HEK293 (cell line): ENCODE measurements around the gene MAGI2.

Experiments
- CTCF ChIA-PET: fragments of 350-600 bp; formaldehyde crosslinking; extraction: SDS; loops from one replicate; lab custom pipeline; 2021; ENCODE audit warnings: antibody characterized with exemption; lab: Yijun Ruan, JAX
- POLR2A ChIA-PET: fragments of 300-600 bp; formaldehyde crosslinking; extraction: SDS; loops from one replicate; lab custom pipeline; 2020; ENCODE audit warnings: antibody characterized with exemption, inconsistent platforms; lab: Yijun Ruan, JAX
- H3K27ac ChIP-seq: fragments of 200-500 bp; sonication (Bioruptor generic); 2 replicates; pipeline ENCODE4 v1.5.1; 2014; ENCODE audit warnings: low read depth, low read length, control low read depth, inconsistent platforms; ENCODE audit errors: extremely low read depth
- H3K36me3 ChIP-seq, 2 experiments: fragments of 200-500 bp in 1 of 2; sonication (Bioruptor generic) in 1 of 2; 1 replicate in 1 of 2; 2 replicates in 1 of 2; pipeline ENCODE4 v1.5.1; 2014 to 2017; ENCODE audit warnings: inconsistent platforms in 2 of 2, low read length in 2 of 2; ENCODE audit not compliant: control insufficient read depth in 2 of 2, insufficient read depth in 1 of 2
- H3K4me1 ChIP-seq: fragments of 200-500 bp; sonication (Bioruptor generic); 2 replicates; pipeline ENCODE4 v1.5.1; 2014; ENCODE audit warnings: mild to moderate bottlenecking, low read length, inconsistent platforms; ENCODE audit not compliant: control insufficient read depth, insufficient read depth
- H3K4me3 ChIP-seq: 2 replicates; pipeline ENCODE4 v1.5.1; 2011; ENCODE audit warnings: low read depth, mild to moderate bottlenecking, control low read depth, low read length, moderate library complexity
- H3K9me3 ChIP-seq: fragments of 200-500 bp; sonication (Bioruptor generic); 2 replicates; pipeline ENCODE4 v1.5.1; 2014; ENCODE audit warnings: low read depth, low read length, inconsistent platforms; ENCODE audit not compliant: control insufficient read depth, insufficient read depth
- HOXD13 ChIP-seq: sonication (generic); formaldehyde crosslinking; IDR thresholded peaks from 2 replicates; pipeline ENCODE4 v1.8.0; 2022; ENCODE audit warnings: missing genetic modification reagents, borderline replicate concordance
- IKZF3 ChIP-seq: fragments of 450-650 bp; IDR thresholded peaks from 2 replicates; pipeline ENCODE4 v1.5.0; 2018; ENCODE audit warnings: missing biosample characterization, mild to moderate bottlenecking, missing genetic modification characterization, moderate library complexity
- KLF16 ChIP-seq: fragments of 450-650 bp; formaldehyde crosslinking; IDR thresholded peaks from 2 replicates; pipeline ENCODE4 v1.5.1; 2017; ENCODE audit warnings: missing biosample characterization, missing genetic modification characterization
- ZNF146 ChIP-seq: fragments of 450-650 bp; formaldehyde crosslinking; IDR thresholded peaks from 2 replicates; pipeline ENCODE4 v1.5.1; 2016; ENCODE audit warnings: missing biosample characterization, missing genetic modification characterization
- ZNF2 ChIP-seq: fragments of 450-650 bp; formaldehyde crosslinking; IDR thresholded peaks from 2 replicates; pipeline ENCODE4 v1.5.1; 2016; ENCODE audit warnings: missing biosample characterization, missing genetic modification characterization
- ZNF223 ChIP-seq: fragments of 450-650 bp; formaldehyde crosslinking; IDR thresholded peaks from 2 replicates; pipeline ENCODE4 v1.5.1; 2016; ENCODE audit warnings: missing biosample characterization, missing genetic modification characterization
- ZNF521 ChIP-seq: fragments of 450-650 bp; formaldehyde crosslinking; IDR thresholded peaks from 2 replicates; pipeline ENCODE4 v1.5.1; 2017; ENCODE audit warnings: missing biosample characterization, mild to moderate bottlenecking, missing genetic modification characterization
- ZNF529 ChIP-seq: fragments of 450-650 bp; formaldehyde crosslinking; IDR thresholded peaks from 2 replicates; pipeline ENCODE4 v1.5.1; 2017; ENCODE audit warnings: missing genetic modification characterization, missing biosample characterization; ENCODE audit not compliant: insufficient replicate concordance
- ZNF555 ChIP-seq: fragments of 450-650 bp; formaldehyde crosslinking; conservative IDR thresholded peaks from 2 replicates; pipeline ENCODE4 v1.5.1; 2017; ENCODE audit warnings: missing biosample characterization, mild to moderate bottlenecking, missing genetic modification characterization, inconsistent platforms
- ZNF645 ChIP-seq: fragments of 450-650 bp; formaldehyde crosslinking; IDR thresholded peaks from 2 replicates; pipeline ENCODE4; 2016; ENCODE audit warnings: missing biosample characterization, missing genetic modification characterization
- ZNF768 ChIP-seq: fragments of 450-650 bp; formaldehyde crosslinking; IDR thresholded peaks from 2 replicates; pipeline ENCODE4 v1.5.1; 2018; ENCODE audit warnings: missing biosample characterization, mild to moderate bottlenecking, missing genetic modification characterization
- ZNF837 ChIP-seq: fragments of 450-650 bp; formaldehyde crosslinking; IDR thresholded peaks from 2 replicates; pipeline ENCODE4 v1.5.1; 2016; ENCODE audit warnings: missing biosample characterization, missing genetic modification characterization
- TF ChIP-seq, protein P1 (sequence below): fragments of 450-650 bp; formaldehyde crosslinking; IDR thresholded peaks from 2 replicates; pipeline ENCODE4 v1.5.1; 2016; ENCODE audit warnings: missing biosample characterization, missing genetic modification characterization, low read depth
- TF ChIP-seq, protein P2 (sequence below): fragments of 450-650 bp; formaldehyde crosslinking; IDR thresholded peaks from 2 replicates; pipeline ENCODE4 v1.5.1; 2016; ENCODE audit warnings: missing biosample characterization, missing genetic modification characterization
- TF ChIP-seq, protein P3 (sequence below): fragments of 450-650 bp; formaldehyde crosslinking; IDR thresholded peaks from 2 replicates; pipeline ENCODE4 v1.5.1; 2017; ENCODE audit warnings: missing biosample characterization, missing genetic modification characterization

MAGI2 gene

GRCh38 chr7:78953726-78954363 is 499.6 kb downstream of the MAGI2 start (continued):
- no peak for TF ChIP-seq ZNF521 (tag by site-specific recombination)
- no peak for TF ChIP-seq KLF16 (tag by site-specific recombination)
- no peak for TF ChIP-seq ZNF837 (tag by site-specific recombination)
- TF ChIP-seq, protein P1, sequence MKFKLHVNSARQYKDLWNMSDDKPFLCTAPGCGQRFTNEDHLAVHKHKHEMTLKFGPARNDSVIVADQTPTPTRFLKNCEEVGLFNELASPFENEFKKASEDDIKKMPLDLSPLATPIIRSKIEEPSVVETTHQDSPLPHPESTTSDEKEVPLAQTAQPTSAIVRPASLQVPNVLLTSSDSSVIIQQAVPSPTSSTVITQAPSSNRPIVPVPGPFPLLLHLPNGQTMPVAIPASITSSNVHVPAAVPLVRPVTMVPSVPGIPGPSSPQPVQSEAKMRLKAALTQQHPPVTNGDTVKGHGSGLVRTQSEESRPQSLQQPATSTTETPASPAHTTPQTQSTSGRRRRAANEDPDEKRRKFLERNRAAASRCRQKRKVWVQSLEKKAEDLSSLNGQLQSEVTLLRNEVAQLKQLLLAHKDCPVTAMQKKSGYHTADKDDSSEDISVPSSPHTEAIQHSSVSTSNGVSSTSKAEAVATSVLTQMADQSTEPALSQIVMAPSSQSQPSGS = no peak
- no peak for TF ChIP-seq ZNF146 (tag by site-specific recombination)

DNA sequence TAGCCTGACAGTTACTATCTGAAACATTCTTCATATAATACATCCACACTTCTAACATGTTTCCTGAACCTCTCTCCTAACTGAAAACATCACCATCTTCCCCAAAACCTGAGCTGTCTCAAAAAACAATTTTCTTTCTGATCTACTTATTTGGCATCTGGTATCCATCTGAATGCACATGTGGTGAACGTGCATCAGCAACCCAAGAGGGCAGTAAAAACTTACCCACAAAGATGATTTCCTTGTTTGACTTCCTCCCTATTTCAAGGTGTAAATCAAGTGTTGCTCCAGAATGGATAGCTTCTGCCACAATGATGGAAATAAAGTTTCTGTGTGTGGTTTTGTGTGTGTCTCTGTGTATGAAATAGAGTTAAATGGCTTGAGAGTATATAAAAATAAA is 500.4 kb downstream of the MAGI2 start:
- H3K27ac ChIP-seq = no peak overlapping the region
- H3K36me3 ChIP-seq = no peaks in the 10 kb centered on the region
- POLR2A ChIA-PET = no interaction called here
- CTCF ChIA-PET = interaction anchor here (0.5 kb wide), 1 partner anchor 29 kb away, joined by 3 read pairs; no protein-coding TSS in a partner anchor
- TF ChIP-seq ZNF645 = no peak
- TF ChIP-seq ZNF768 (tag by site-specific recombination) = no peak
- TF ChIP-seq, protein P2, sequence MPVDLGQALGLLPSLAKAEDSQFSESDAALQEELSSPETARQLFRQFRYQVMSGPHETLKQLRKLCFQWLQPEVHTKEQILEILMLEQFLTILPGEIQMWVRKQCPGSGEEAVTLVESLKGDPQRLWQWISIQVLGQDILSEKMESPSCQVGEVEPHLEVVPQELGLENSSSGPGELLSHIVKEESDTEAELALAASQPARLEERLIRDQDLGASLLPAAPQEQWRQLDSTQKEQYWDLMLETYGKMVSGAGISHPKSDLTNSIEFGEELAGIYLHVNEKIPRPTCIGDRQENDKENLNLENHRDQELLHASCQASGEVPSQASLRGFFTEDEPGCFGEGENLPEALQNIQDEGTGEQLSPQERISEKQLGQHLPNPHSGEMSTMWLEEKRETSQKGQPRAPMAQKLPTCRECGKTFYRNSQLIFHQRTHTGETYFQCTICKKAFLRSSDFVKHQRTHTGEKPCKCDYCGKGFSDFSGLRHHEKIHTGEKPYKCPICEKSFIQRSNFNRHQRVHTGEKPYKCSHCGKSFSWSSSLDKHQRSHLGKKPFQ = no peak
- no peak for TF ChIP-seq IKZF3 (tag by site-specific recombination)
- TF ChIP-seq ZNF223 (tag by site-specific recombination) = no peak
- TF ChIP-seq HOXD13 (CRISPR knock-in tag) = no peak
- no peak for TF ChIP-seq ZNF555 (tag by site-specific recombination)
- H3K9me3 ChIP-seq = no peaks in the 10 kb centered on the region
- H3K4me3 ChIP-seq = no peak overlapping the region
- H3K4me1 ChIP-seq = no peaks in the 10 kb centered on the region

DNA sequence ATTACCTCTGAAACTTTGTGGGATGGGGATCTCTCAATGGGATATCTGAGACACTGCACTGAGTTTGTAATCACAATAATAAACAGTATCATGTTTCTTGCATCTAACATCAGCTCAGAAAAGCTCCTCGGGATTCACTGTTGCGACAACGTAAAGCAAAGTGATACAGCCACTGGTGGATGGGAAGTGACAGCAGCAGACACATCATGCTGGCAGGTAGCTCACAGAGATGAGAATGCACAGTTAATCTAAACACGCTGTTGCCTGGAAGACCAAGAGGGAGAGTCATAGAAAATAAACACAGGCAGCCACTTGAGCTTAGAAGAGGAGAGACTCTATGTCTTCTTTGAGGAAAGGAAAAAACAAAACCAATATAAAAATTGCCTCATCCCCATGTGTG is 513.8 kb downstream of the MAGI2 start:
- Histone ChIP-seq H3K4me1 (no peaks in the 10 kb centered on the region), H3K36me3 (no peaks in the 10 kb centered on the region), H3K4me3 (no peak overlapping the region), H3K27ac (no peak overlapping the region), H3K9me3 (no peaks in the 10 kb centered on the region)
- ChIA-PET CTCF (interaction anchor here (0.5 to 0.7 kb wide), 2 partner anchors 30 to 242 kb away, joined by 3 read pairs; no protein-coding TSS in a partner anchor), POLR2A (no interaction called here)
- TF ChIP-seq ZNF529 (tag by site-specific recombination) (no peak), ZNF2 (tag by site-specific recombination) (no peak)
- TF ChIP-seq, protein P3, sequence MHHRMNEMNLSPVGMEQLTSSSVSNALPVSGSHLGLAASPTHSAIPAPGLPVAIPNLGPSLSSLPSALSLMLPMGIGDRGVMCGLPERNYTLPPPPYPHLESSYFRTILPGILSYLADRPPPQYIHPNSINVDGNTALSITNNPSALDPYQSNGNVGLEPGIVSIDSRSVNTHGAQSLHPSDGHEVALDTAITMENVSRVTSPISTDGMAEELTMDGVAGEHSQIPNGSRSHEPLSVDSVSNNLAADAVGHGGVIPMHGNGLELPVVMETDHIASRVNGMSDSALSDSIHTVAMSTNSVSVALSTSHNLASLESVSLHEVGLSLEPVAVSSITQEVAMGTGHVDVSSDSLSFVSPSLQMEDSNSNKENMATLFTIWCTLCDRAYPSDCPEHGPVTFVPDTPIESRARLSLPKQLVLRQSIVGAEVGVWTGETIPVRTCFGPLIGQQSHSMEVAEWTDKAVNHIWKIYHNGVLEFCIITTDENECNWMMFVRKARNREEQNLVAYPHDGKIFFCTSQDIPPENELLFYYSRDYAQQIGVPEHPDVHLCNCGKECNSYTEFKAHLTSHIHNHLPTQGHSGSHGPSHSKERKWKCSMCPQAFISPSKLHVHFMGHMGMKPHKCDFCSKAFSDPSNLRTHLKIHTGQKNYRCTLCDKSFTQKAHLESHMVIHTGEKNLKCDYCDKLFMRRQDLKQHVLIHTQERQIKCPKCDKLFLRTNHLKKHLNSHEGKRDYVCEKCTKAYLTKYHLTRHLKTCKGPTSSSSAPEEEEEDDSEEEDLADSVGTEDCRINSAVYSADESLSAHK = no peak
